Body of pancreas (tissue), 4 donors: ENCODE results near the gene KLHL29. TPM values are rescaled to one million over a fixed set of nuclear protein-coding genes. Genes with fewer than 3 reads are reported as not detected.

ENCODE experiments used
- ATAC-seq: fragments of 150-250 bp; one replicate; pipeline ENCODE4 v1.9.1; 2016
- DNase-seq, 4 donors: peaks; one replicate each; pipeline ENCODE4 v3.0.0-alpha.2; 2019
- H3K27ac ChIP-seq, 4 donors: fragments of 200-600 bp; sonication (generic); 1 replicate in 3 of 4; 2 replicates in 1 of 4; pipeline versions ENCODE4 v1.5.1 to v1.6.1; 2016 to 2019; ENCODE audit warnings: mild to moderate bottlenecking in 1 of 4, mixed read lengths in 1 of 4, moderate library complexity in 1 of 4
- H3K27me3 ChIP-seq, 2 donors: fragments of 200-600 bp; sonication (generic); one replicate each; pipeline ENCODE4 v1.6.0; 2016; ENCODE audit warnings: mild to moderate bottlenecking in 1 of 2
- H3K36me3 ChIP-seq, 2 donors: fragments of 200-600 bp; sonication (generic); replicated peaks in 1 of 2; 2 replicates each; pipeline ENCODE4 v1.5.1; 2016; ENCODE audit warnings: low read depth in 2 of 2; ENCODE audit not compliant: insufficient read depth in 1 of 2
- H3K4me1 ChIP-seq: fragments of 200-600 bp; sonication (generic); one replicate; pipeline ENCODE4 v1.6.0; 2016
- H3K4me3 ChIP-seq, 2 donors: fragments of 200-600 bp; sonication (generic); 1 replicate in 1 of 2; 2 replicates in 1 of 2; pipeline ENCODE4 v1.5.1; 2016 to 2019
- H3K9me3 ChIP-seq, 3 donors: fragments of 200-600 bp; sonication (generic); 1 replicate in 2 of 3; 2 replicates in 1 of 3; pipeline ENCODE4 v1.5.1; 2016
- POLR2A ChIP-seq, 3 donors: fragments of 450-650 bp; IDR thresholded peaks; one replicate each; pipeline ENCODE4 v1.6.1; 2016; ENCODE audit warnings: antibody characterized with exemption in 3 of 3, mild to moderate bottlenecking in 2 of 3
- WGBS, 2 donors: methylation state at CpG; one replicate each; pipeline ENCODE4 v1.1.5; 2017; 5-methylcytosine and 5-hydroxymethylcytosine counted together
- intact Hi-C: fragments of 100-400 bp; cut with DNase I; formaldehyde crosslinking; loops from one replicate; pipeline ENCODE4 v1.15.1; 2023
- total RNA-seq, 2 donors: library from RNA; depleted of rRNA; stranded (reverse); fragments of >200 nt; gene quantifications; one replicate each; pipeline ENCODE4 v1.1.0, GENCODE V29; 2016
- TF ChIP-seq, protein P1 (sequence below), 7 experiments: fragments of 450-650 bp in 4 of 7; fragments of 200-600 bp in 3 of 7; sonication (generic) in 3 of 7; IDR thresholded peaks; one replicate each; pipeline ENCODE4 v1.5.1; 2016 to 2019; ENCODE audit warnings: antibody characterized with exemption in 7 of 7

The KLHL29 gene
- total RNA-seq, 2 donors from 2014 or later: 4.0 to 4.4 TPM

DNA sequence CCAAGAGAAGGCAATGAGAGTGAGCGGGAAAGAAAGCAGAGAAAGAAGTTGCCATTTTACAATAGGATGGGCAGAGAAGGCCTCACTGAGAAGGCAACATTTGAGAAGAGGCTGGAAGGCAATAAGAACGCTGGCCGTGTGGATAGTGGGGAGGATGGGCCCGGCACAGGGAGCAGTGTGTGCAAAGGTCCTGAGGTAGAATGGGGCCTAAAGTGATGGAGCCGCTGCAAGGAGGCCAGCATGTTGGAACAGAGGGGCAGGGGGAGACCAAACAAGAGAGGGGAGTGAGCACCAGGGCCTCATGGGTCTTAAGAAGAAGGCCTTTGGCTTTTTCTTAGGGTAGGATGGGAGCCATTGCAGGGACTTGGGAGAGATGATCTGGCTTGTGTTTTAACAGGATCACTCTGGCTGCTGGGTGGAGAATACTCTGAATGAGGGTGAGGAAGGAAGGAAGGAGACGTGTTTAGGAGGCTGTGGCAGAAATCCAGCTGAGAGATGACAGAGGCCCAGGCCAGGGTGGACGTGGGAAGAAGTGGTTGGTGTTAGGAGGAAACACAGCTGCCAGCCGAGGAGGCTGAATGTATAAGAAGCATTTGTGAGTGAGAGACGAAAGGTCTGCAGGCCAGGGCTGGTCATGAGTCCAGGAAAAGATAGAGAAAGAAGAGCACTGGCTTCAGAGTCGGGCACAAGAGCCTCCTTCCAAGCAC, 159.8 kb downstream of the KLHL29 start:
- H3K4me1 ChIP-seq: no peaks in the 10 kb centered on the region
- no peaks in the 10 kb centered on the region for H3K27me3 ChIP-seq
- WGBS, 2 donors: 61 to 66% methylated on average over 10 of the region's 10 CpGs
- no peak for DNase-seq
- no peak overlapping the region for H3K27ac ChIP-seq
- H3K9me3 ChIP-seq: no peaks in the 10 kb centered on the region
- no peak for TF ChIP-seq POLR2A (IDR thresholded peaks at IDR 0.05)
- TF ChIP-seq, protein P1, sequence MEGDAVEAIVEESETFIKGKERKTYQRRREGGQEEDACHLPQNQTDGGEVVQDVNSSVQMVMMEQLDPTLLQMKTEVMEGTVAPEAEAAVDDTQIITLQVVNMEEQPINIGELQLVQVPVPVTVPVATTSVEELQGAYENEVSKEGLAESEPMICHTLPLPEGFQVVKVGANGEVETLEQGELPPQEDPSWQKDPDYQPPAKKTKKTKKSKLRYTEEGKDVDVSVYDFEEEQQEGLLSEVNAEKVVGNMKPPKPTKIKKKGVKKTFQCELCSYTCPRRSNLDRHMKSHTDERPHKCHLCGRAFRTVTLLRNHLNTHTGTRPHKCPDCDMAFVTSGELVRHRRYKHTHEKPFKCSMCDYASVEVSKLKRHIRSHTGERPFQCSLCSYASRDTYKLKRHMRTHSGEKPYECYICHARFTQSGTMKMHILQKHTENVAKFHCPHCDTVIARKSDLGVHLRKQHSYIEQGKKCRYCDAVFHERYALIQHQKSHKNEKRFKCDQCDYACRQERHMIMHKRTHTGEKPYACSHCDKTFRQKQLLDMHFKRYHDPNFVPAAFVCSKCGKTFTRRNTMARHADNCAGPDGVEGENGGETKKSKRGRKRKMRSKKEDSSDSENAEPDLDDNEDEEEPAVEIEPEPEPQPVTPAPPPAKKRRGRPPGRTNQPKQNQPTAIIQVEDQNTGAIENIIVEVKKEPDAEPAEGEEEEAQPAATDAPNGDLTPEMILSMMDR (IDR thresholded peaks at IDR 0.05): no peak
- no peak for ATAC-seq
- intact Hi-C loops: no loop called here
- no peak overlapping the region for H3K4me3 ChIP-seq
- H3K36me3 ChIP-seq: no peaks in the 10 kb centered on the region

DNA sequence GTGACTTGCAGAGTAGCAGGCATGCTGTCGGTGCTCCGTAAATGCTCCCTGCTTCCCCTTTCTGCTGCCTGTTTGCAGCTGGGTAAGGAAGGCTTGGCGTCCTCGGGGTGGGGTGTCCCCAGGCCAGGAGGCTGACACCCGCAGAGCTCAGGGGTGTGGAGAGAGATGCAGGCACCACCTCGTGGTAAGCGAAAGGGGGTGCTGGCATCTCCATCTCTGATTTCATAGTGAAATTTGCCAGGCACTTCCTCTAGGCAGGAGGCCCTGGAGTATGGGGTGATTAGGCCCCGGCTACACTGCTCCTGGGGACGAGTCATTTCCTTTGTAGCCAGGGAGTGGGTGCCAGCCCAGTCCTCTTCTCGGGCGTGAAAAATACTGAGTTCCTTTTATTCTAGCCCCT, 160.4 kb downstream of the KLHL29 start:
- intact Hi-C loops: no loop called here
- DNase-seq (no peak), ATAC-seq (no peak)
- TF ChIP-seq, protein P1 (IDR thresholded peaks at IDR 0.05): no peak
- TF ChIP-seq POLR2A (IDR thresholded peaks at IDR 0.05): no peak
- 70 to 73% methylated on average over 8 to 11 of the region's 11 CpGs for WGBS, 2 donors
- Histone ChIP-seq H3K9me3 (no peaks in the 10 kb centered on the region), H3K4me3 (no peak overlapping the region), H3K27me3 (no peaks in the 10 kb centered on the region), H3K36me3 (no peaks in the 10 kb centered on the region), H3K27ac (no peak overlapping the region), H3K4me1 (no peaks in the 10 kb centered on the region)

DNA sequence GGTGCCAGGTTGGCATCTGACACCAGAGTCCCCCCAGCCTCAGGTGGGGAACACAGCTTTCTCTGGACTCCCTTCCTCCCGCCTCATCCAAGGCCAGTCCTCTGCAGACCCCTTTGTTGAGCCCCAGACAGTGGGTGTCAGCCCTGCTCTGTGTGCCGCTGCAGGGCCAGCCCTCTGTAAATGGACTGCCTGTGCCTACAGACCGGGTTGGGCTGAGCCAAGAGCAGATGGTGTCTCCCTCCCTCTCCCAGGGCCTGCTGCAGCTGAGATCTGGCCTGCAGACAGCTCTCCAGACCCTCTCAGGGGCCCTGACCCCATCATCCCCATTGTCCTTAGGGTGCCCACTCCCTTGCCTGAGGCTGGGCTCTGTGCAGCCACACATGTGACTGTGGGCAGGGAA, 160.8 kb downstream of the KLHL29 start:
- Histone ChIP-seq H3K27me3 (no peaks in the 10 kb centered on the region), H3K27ac (no peak overlapping the region), H3K4me1 (no peaks in the 10 kb centered on the region), H3K9me3 (no peaks in the 10 kb centered on the region), H3K4me3 (no peak overlapping the region), H3K36me3 (no peaks in the 10 kb centered on the region)
- TF ChIP-seq, protein P1 (IDR thresholded peaks at IDR 0.05): no peak
- no peak for TF ChIP-seq POLR2A (IDR thresholded peaks at IDR 0.05)
- intact Hi-C loops: no loop called here
- no peak for DNase-seq
- 67 to 78% methylated on average over 2 to 3 of the region's 3 CpGs for WGBS, 2 donors
- no peak for ATAC-seq

- TF ChIP-seq POLR2A (IDR thresholded peaks at IDR 0.05): no peak
- TF ChIP-seq, protein P1 (IDR thresholded peaks at IDR 0.05): no peak
- WGBS, 2 donors: 82 to 85% methylated on average over 12 to 13 of the region's 13 CpGs
- no peak for ATAC-seq
Observed at GRCh38 chr2:23546913-23547312, 161.9 kb downstream of the KLHL29 start.

DNA sequence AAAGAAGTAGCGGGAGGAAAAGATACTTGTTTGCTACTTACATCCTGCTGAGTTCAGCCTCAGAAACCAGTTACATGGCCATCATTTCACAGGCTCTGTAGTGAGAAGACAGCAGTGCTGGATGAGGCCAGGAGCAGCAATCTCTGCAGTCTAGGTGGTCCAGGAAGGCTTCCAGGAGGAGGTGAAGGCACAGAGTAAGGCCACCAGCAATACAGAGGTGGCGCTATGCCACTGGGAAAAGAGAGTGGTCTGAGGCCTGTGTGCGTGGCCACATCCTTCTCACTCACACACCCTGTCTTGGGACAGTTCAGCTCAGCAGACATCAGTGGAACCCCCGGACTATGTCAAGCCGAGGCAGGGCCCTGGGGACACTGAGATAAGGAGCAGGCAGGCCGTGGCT, 162.7 kb downstream of the KLHL29 start:
- no peaks in the 10 kb centered on the region for H3K9me3 ChIP-seq
- H3K4me1 ChIP-seq: no peaks in the 10 kb centered on the region
- H3K27me3 ChIP-seq: no peaks in the 10 kb centered on the region
- H3K4me3 ChIP-seq: no peak overlapping the region
- intact Hi-C loops: no loop called here
- no peak for TF ChIP-seq POLR2A (IDR thresholded peaks at IDR 0.05)
- no peaks in the 10 kb centered on the region for H3K36me3 ChIP-seq
- no peak for DNase-seq
- ATAC-seq: no peak
- no peak overlapping the region for H3K27ac ChIP-seq
- WGBS, 2 donors: 66 to 72% methylated on average over 5 to 6 of the region's 6 CpGs

More at GRCh38 chr2:23546913-23547312, 161.9 kb downstream of the KLHL29 start:
- no peak overlapping the region for H3K4me3 ChIP-seq
- no peaks in the 10 kb centered on the region for H3K4me1 ChIP-seq
- no peaks in the 10 kb centered on the region for H3K9me3 ChIP-seq
- no peak for DNase-seq
- H3K27ac ChIP-seq: no peak overlapping the region
- no peaks in the 10 kb centered on the region for H3K36me3 ChIP-seq
- intact Hi-C loops: no loop called here
- H3K27me3 ChIP-seq: no peaks in the 10 kb centered on the region
